22Rv1 (cell line): ENCODE results near the gene LRFN3.

Experiments
- CTCF ChIP-seq: fragments of 450-650 bp; IDR thresholded peaks from 2 replicates; pipeline ENCODE4 v1.5.1; 2017; ENCODE audit warnings: mild to moderate bottlenecking
- ZFX ChIP-seq: fragments of 450-650 bp; IDR thresholded peaks from 2 replicates; pipeline ENCODE4 v1.6.1; 2017; ENCODE audit warnings: antibody characterized with exemption, borderline replicate concordance

GRCh38 chr19:35928507-35928906, 7.7 kb upstream of the LRFN3 start:
- TF ChIP-seq CTCF = no peak
- TF ChIP-seq ZFX = no peak
